Right lobe of liver (tissue), 6 donors: ENCODE measurements around the gene CYP4F8. TPM values are rescaled to one million over a fixed set of nuclear protein-coding genes. Genes with fewer than 3 reads are reported as not detected.

ENCODE experiments used
- ATAC-seq, 4 donors: fragments of 200-7000 bp; cut with Tn5 transposase; one replicate each; pipeline ENCODE4 v1.9.1; 2020; ENCODE audit warnings: mild to moderate bottlenecking in 4 of 4, moderate library complexity in 4 of 4
- DNase-seq, 3 donors: peaks; one replicate each; pipeline ENCODE4 v3.0.0-alpha.2; 2020
- H3K27ac ChIP-seq, 3 donors: fragments of 200-600 bp; one replicate each; pipeline ENCODE4 v1.8.0; 2022
- H3K27me3 ChIP-seq, 2 donors: fragments of 200-600 bp; one replicate each; pipeline ENCODE4 v1.8.0; 2022
- H3K36me3 ChIP-seq, 4 donors: fragments of 200-600 bp; sonication (generic) in 1 of 4; one replicate each; pipeline versions ENCODE4 v1.5.1 to v1.8.0; 2017 to 2022; ENCODE audit warnings: control low read depth in 1 of 4
- H3K4me1 ChIP-seq, 4 donors: fragments of 200-600 bp; sonication (generic) in 1 of 4; one replicate each; pipeline versions ENCODE4 v1.5.1 to v1.8.0; 2017 to 2022; ENCODE audit warnings: control low read depth in 1 of 4
- H3K4me3 ChIP-seq, 3 donors: fragments of 200-600 bp; one replicate each; pipeline ENCODE4 v1.8.0; 2022
- H3K9me3 ChIP-seq, 4 donors: fragments of 200-600 bp; sonication (generic) in 1 of 4; one replicate each; pipeline versions ENCODE4 v1.5.1 to v1.8.0; 2017 to 2022; ENCODE audit warnings: control low read depth in 1 of 4
- POLR2A ChIP-seq: fragments of 450-650 bp; IDR thresholded peaks from one replicate; pipeline ENCODE4 v1.6.1; 2017; ENCODE audit warnings: antibody characterized with exemption, mild to moderate bottlenecking
- WGBS: methylation state at CpG from one replicate; pipeline ENCODE4 v1.1.6; 2018; ENCODE audit warnings: low coverage, low lambda C conversion rate; ENCODE audit not compliant: insufficient coverage; ENCODE audit errors: missing lambda C conversion rate; 5-methylcytosine and 5-hydroxymethylcytosine counted together
- intact Hi-C, 2 donors: fragments of 100-400 bp; cut with DNase I; formaldehyde crosslinking; loops; one replicate each; pipeline versions ENCODE4 v1.11.2 to v1.14.1; 2022
- total RNA-seq, 6 experiments: library from RNA; depleted of rRNA in 2 of 6; stranded (reverse); fragments of >200 nt in 2 of 6; fragmentation: NEBNext Ultra II Directional in 3 of 6; extraction: Animal tissue kit (Norgen Biotek cat#: 25700) in 3 of 6; gene quantifications; one replicate each; pipeline versions ENCODE4 v1.1.0 to v1.2.4, GENCODE V29; 2016 to 2023
- TF ChIP-seq, protein P1 (sequence below), 4 donors: fragments of 200-600 bp in 3 of 4; fragments of 450-650 bp in 1 of 4; IDR thresholded peaks; one replicate each; pipeline versions ENCODE4 v1.5.1 to v1.8.0; 2016 to 2022; ENCODE audit warnings: antibody characterized with exemption in 4 of 4, mild to moderate bottlenecking in 2 of 4
- donor health status: DM: no; HTN: yes; CAD: no.
- donor health status: DM: no; HTN: no; CAD: no.
- donor health status: DM: no; HTN: no; CAD: no.
- donor health status: DM: no; HTN: yes; CAD: no.
- donor health status: DM: no; HTN: yes; CAD: no.

The CYP4F8 gene
- total RNA-seq, 6 experiments from 2014 or later, result not detected

DNA sequence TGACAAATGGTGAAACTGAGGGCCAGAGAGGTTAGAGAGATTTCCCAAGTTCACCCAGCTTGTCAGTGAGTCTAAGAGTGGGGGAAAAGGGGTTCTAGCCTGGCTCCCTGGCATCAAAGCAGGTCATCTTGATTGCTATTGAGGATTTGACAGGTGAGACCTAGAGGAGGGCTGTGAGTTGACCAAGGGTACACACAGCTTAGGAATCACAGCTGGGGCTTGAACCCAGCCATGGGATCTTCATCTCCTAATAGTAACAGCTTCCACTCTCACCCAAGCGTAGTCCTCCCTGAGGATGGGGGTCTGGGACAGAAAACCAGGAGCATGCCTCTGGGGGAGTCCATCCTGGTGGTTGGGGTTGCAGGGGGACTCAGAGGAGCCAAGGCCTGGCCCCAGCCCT, 6.8 kb downstream of the CYP4F8 start:
- H3K4me3 ChIP-seq, result no peak overlapping the region
- ATAC-seq, result peak in 1 of 4 donors; percentile 25
- intact Hi-C loops, result no loop called here
- no peaks in the 10 kb centered on the region for H3K36me3 ChIP-seq
- no peak overlapping the region for H3K27ac ChIP-seq
- H3K4me1 ChIP-seq, result no peaks in the 10 kb centered on the region
- no peak for TF ChIP-seq POLR2A
- TF ChIP-seq, protein P1, sequence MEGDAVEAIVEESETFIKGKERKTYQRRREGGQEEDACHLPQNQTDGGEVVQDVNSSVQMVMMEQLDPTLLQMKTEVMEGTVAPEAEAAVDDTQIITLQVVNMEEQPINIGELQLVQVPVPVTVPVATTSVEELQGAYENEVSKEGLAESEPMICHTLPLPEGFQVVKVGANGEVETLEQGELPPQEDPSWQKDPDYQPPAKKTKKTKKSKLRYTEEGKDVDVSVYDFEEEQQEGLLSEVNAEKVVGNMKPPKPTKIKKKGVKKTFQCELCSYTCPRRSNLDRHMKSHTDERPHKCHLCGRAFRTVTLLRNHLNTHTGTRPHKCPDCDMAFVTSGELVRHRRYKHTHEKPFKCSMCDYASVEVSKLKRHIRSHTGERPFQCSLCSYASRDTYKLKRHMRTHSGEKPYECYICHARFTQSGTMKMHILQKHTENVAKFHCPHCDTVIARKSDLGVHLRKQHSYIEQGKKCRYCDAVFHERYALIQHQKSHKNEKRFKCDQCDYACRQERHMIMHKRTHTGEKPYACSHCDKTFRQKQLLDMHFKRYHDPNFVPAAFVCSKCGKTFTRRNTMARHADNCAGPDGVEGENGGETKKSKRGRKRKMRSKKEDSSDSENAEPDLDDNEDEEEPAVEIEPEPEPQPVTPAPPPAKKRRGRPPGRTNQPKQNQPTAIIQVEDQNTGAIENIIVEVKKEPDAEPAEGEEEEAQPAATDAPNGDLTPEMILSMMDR (IDR thresholded peaks at IDR 0.05), result no peak
- H3K27me3 ChIP-seq, result no peaks in the 10 kb centered on the region
- 17% methylated on average over 1 of the region's 1 CpG for WGBS
- H3K9me3 ChIP-seq, result no peaks in the 10 kb centered on the region
- no peak for DNase-seq

DNA sequence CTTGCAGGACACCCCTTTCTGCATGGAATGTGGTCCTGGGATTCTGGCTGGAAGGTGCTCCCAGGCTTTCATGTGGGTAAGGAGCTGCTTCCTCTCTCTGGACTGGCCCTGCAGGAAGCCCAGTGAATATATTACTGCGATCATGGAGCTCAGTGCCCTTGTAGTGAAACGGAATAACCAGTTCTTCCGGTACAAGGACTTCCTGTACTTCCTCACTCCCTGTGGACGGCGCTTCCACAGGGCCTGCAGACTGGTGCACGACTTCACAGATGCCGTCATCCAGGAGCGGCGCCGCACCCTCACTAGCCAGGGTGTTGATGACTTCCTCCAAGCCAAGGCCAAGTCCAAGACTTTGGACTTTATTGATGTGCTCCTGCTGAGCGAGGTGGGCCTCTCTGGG, 8.0 kb downstream of the CYP4F8 start:
- TF ChIP-seq POLR2A, result no peak
- TF ChIP-seq, protein P1 (IDR thresholded peaks at IDR 0.05), result no peak
- H3K4me3 ChIP-seq, result no peak overlapping the region
- H3K27me3 ChIP-seq, result no peaks in the 10 kb centered on the region
- DNase-seq (no peak), ATAC-seq (no peak)
- H3K36me3 ChIP-seq, result no peaks in the 10 kb centered on the region
- no peak overlapping the region for H3K27ac ChIP-seq
- WGBS, result 33% methylated on average over 4 of the region's 11 CpGs
- H3K9me3 ChIP-seq, result no peaks in the 10 kb centered on the region
- intact Hi-C loops, result no loop called here
- H3K4me1 ChIP-seq, result no peaks in the 10 kb centered on the region

DNA sequence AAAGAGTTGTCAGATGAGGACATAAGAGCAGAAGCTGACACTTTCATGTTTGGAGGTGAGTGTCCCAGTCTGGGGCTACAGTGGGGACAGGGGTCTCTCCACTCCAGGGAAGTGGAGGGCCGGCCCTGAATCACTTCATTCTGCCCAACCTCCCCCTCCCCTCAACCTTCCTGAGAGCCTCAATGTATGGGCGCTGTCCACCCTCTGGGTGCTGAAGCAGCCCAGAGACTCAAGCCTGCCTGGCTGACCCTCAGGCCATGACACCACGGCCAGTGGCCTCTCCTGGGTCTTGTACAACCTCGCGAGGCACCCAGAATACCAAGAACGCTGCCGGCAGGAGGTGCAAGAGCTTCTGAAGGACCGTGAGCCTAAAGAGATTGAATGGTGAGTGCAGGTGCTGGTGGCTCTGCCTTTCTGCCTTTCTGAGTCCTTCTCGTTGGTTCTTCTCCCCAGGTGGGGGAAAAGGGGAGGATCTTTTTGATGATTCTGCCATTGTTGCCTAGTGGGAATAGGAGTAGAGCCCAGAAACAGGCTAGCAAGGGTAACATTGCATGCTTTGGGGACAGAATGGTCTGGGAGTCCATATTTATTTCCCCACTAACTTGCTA, 8.8 kb downstream of the CYP4F8 start:
- no peak for TF ChIP-seq POLR2A
- TF ChIP-seq, protein P1 (IDR thresholded peaks at IDR 0.05), result no peak
- Histone ChIP-seq H3K4me1 (no peaks in the 10 kb centered on the region), H3K27me3 (no peaks in the 10 kb centered on the region), H3K27ac (no peak overlapping the region), H3K9me3 (no peaks in the 10 kb centered on the region), H3K4me3 (no peak overlapping the region), H3K36me3 (no peaks in the 10 kb centered on the region)
- WGBS, result 8% methylated on average over 5 of the region's 9 CpGs
- DNase-seq, result no peak
- intact Hi-C loops, result no loop called here
- ATAC-seq, result peak in 1 of 4 donors; percentile 46

DNA sequence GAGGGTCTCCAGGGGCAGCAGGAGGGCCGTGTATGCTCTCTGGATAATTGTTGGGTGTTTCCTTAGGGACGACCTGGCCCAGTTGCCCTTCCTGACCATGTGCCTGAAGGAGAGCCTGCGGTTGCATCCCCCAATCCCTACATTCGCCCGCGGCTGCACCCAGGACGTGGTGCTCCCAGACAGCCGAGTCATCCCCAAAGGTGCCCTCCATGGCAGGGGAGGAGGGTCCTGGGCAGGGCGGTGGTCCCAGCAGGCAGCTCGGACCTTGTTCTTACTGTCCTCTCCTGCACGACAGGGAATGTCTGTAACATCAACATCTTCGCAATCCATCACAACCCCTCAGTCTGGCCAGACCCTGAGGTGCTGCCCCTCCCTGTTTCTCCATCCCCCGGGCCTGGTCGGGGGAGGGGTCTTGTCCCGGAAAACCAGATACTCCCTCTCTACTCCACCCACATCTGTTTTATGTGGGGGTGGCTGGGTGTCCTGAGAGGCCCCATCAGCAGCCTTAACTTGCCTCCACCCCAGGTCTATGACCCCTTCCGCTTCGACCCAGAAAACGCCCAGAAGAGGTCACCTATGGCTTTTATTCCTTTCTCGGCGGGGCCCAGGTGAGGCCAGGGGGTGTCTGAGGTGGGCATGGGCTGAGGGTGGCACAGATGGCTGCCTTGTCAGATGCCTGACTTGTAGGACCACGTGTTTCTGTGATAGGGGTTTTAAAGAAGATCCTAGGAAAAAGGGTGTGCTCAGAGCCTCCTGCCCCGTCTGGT, 13.4 kb downstream of the CYP4F8 start:
- 27% methylated on average over 16 of the region's 22 CpGs for WGBS
- no peak for TF ChIP-seq POLR2A
- TF ChIP-seq, protein P1 (IDR thresholded peaks at IDR 0.05), result no peak
- ATAC-seq, result no peak
- Histone ChIP-seq H3K27me3 (no peaks in the 10 kb centered on the region), H3K9me3 (no peaks in the 10 kb centered on the region), H3K36me3 (no peaks in the 10 kb centered on the region), H3K4me3 (no peak overlapping the region), H3K27ac (no peak overlapping the region), H3K4me1 (peaks cover 0 to 13% (median 0%) of the 10 kb centered on the region in 4 donors)
- DNase-seq, result no peak
- intact Hi-C loops, result no loop called here
